IPS-18a (cell line): ENCODE data around the gene PHACTR1.

Experiments used
- H3K27ac ChIP-seq: one replicate; pipeline ENCODE4 v1.5.1; 2013; ENCODE audit warnings: low read length
- H3K27me3 ChIP-seq: one replicate; pipeline ENCODE4 v1.6.1; 2013; ENCODE audit warnings: mild to moderate bottlenecking, low read length; ENCODE audit not compliant: control insufficient read depth, insufficient read depth
- H3K36me3 ChIP-seq: one replicate; pipeline ENCODE4 v1.6.1; 2013; ENCODE audit warnings: low read depth, low read length; ENCODE audit not compliant: control insufficient read depth
- H3K4me1 ChIP-seq: one replicate; pipeline ENCODE4 v1.6.1; 2013; ENCODE audit warnings: low read depth, low read length; ENCODE audit not compliant: control insufficient read depth
- H3K4me3 ChIP-seq: one replicate; pipeline ENCODE4 v1.5.1; 2013; ENCODE audit warnings: low read length
- H3K9ac ChIP-seq: one replicate; pipeline ENCODE4 v1.6.1; 2013; ENCODE audit warnings: mild to moderate bottlenecking, low read length, moderate library complexity
- H3K9me3 ChIP-seq: one replicate; pipeline ENCODE4 v1.6.1; 2013; ENCODE audit warnings: low read depth, low read length; ENCODE audit not compliant: control insufficient read depth

Gene PHACTR1

DNA sequence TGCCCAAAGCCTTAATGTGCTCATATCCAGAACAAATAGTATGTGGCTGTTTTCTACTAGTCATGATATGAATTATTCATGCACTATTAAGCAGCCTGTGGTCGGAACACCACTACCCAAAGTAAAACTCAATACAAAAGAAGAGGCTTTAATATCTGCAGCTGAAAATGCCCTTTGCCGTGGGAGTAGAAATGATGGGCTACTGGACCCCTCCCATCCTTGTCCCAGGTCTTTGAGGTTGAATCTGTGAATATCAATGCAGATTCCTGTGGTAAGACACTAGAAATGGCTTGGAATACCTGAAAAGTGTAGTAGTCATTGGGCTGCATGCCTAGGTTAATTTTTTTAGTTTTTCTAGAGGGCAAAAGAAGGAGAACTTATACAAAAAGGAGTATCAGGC, 308.0 kb downstream of the PHACTR1 start:
- Histone ChIP-seq H3K9ac (no peak overlapping the region), H3K4me1 (no peaks in the 10 kb centered on the region), H3K9me3 (no peaks in the 10 kb centered on the region), H3K4me3 (no peak overlapping the region), H3K27me3 (no peaks in the 10 kb centered on the region), H3K27ac (no peak overlapping the region), H3K36me3 (no peaks in the 10 kb centered on the region)

DNA sequence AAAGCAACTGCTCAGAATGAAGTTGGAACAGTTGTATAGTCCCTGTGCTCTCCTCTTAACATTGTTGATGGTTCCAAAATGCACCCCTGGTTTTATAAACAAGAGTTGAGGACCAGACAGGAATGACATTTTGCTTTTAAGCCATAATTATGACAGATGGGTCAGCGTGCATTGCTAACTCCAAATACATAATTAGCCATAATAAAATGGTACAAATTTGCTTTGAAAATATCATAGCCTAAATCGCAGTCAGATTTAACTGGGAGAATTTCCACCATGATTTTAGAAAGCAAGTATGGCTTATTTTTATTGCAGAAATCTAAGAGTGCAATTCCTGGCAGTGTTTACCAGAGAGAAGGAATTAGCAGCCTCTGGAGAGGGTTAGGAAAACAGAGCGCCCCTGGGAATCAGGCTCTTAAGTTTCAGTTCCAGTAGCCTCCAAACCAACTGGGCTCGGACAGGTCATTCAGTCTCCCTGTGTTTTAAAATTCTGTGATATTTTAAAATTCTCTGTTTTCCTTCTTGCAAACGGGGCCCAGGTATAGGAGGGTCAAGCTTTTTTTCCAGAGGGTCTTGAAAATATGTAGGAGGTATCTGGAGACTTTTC, 309.4 kb downstream of the PHACTR1 start:
- H3K4me1 ChIP-seq: no peaks in the 10 kb centered on the region
- no peaks in the 10 kb centered on the region for H3K36me3 ChIP-seq
- no peak overlapping the region for H3K9ac ChIP-seq
- no peaks in the 10 kb centered on the region for H3K27me3 ChIP-seq
- no peak overlapping the region for H3K4me3 ChIP-seq
- no peaks in the 10 kb centered on the region for H3K9me3 ChIP-seq
- H3K27ac ChIP-seq: no peak overlapping the region

DNA sequence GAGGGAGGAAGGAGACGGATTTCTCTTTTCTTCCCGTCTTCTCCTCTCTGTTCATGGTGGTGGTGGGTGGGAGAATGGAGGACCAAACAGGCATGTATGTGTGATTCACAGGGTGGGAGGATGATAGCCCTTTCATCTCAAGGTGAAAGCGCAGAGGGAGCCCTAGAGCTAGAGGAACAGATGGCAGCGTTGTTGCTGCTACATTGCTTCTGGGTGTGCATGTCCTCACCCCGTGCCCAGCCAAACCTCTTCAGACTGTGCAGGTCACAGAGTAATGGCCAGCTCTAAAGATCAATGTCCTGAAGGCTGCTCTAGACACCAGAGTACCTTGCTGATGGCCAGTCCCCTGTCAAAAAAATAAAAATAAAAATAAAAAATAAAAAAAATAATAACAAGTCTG, 310.0 kb downstream of the PHACTR1 start:
- no peaks in the 10 kb centered on the region for H3K27me3 ChIP-seq
- H3K27ac ChIP-seq: no peak overlapping the region
- no peaks in the 10 kb centered on the region for H3K36me3 ChIP-seq
- no peaks in the 10 kb centered on the region for H3K9me3 ChIP-seq
- no peak overlapping the region for H3K4me3 ChIP-seq
- no peaks in the 10 kb centered on the region for H3K4me1 ChIP-seq
- H3K9ac ChIP-seq: no peak overlapping the region

DNA sequence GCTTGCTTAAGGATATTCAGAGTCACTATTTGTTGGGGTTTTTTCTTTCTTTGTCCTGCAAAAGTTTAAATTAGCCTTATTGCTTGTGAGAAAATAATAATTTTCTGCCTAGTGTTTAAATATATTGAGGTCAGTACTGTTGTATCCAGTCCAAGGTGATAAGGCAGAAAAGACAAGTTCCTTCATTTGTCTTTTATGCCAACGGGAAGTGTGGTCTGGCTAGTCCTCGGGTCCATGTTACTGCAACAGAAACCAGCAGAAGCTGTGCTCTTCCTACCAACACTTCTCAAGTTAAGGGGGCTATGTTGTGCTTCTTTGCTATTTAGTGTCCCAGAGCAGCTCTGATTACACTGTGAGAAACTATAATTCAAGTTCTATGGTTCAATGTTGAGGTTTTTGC, 310.6 kb downstream of the PHACTR1 start:
- Histone ChIP-seq H3K27me3 (no peaks in the 10 kb centered on the region), H3K9ac (no peak overlapping the region), H3K36me3 (no peaks in the 10 kb centered on the region), H3K9me3 (no peaks in the 10 kb centered on the region), H3K4me3 (no peak overlapping the region), H3K27ac (no peak overlapping the region), H3K4me1 (no peaks in the 10 kb centered on the region)

DNA sequence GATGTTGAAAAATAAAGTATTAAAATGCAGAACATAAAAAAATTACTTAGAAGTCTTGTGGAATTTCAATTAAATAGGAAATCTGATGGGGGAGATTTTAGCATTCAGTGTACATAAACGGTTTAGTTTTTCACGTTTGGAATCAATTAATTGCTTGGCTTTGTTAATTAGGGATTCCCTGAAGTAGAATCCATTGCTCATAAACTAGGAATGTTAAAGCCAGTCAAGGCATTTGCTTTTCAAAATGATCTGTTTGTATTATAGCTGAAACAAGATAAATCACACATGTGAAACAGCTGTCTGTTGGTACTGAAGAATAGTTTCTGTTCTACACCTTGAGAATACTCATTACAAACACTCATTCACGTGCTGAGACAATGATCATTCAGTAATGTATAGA, 313.8 kb downstream of the PHACTR1 start:
- Histone ChIP-seq H3K27ac (no peak overlapping the region), H3K4me1 (no peaks in the 10 kb centered on the region), H3K27me3 (no peaks in the 10 kb centered on the region), H3K9ac (no peak overlapping the region), H3K36me3 (no peaks in the 10 kb centered on the region), H3K4me3 (no peak overlapping the region), H3K9me3 (no peaks in the 10 kb centered on the region)

DNA sequence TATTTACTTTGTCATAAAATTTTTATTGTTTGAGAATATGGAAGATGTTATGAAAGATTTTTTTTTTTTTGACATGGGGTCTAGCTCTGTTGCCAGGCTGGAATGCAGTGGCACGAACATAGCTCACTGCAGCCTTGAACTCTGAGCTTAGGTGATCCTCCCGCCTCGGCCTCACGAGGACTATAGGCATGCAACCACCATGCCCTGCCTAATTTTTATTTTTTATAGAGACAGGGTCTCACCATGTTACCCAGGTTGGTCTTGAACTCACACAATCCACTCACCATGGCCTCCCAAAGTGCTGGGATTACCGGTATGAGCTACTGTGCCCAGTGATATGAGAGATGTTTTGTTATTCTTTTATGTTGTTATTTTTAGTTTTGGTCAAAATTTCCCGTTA, 316.0 kb downstream of the PHACTR1 start:
- Histone ChIP-seq H3K9me3 (no peaks in the 10 kb centered on the region), H3K27me3 (no peaks in the 10 kb centered on the region), H3K4me3 (no peak overlapping the region), H3K9ac (no peak overlapping the region), H3K4me1 (no peaks in the 10 kb centered on the region), H3K36me3 (no peaks in the 10 kb centered on the region), H3K27ac (no peak overlapping the region)

DNA sequence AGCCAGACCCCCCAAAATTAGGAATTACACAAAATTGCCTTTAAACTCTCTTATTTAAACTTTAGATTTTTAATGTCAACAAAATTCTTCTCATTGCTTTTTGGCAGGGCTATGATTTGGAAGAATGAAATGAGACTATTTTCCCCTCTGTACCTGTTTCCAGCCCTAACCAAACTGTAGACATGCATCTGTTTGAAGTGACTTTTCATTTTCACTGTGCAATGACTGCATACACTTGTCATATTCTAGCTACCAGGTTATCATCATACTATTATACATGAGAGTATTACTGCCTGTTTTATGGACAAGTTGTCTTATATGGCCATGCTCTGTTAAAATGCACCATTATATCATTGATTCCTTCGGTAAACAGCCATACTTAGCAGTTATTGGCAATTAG, 316.6 kb downstream of the PHACTR1 start:
- no peak overlapping the region for H3K4me3 ChIP-seq
- no peaks in the 10 kb centered on the region for H3K36me3 ChIP-seq

DNA sequence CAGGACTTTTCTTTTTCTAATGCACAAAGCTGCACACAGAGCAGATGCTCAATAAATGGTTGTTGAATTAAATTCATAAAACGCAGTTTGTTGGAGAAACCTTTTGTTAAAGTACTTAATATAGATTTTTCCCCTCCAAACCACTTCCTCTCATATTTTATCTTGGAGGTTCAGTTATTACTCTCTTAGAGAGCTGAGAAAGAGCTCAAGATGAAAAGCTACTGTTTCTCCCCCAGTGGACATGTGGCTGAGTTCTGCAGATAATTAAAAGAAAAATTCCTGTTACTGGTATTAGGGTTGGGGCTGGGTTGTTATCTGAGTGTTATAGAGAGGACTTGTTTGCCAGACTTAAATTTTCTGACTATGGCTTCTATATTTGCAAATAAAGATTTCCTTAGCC, 317.7 kb downstream of the PHACTR1 start:
- Histone ChIP-seq H3K4me3 (no peak overlapping the region), H3K4me1 (no peaks in the 10 kb centered on the region), H3K9me3 (no peaks in the 10 kb centered on the region), H3K27me3 (no peaks in the 10 kb centered on the region), H3K27ac (no peak overlapping the region), H3K9ac (no peak overlapping the region), H3K36me3 (no peaks in the 10 kb centered on the region)

More for the DNA sequence above, 316.6 kb downstream of the PHACTR1 start:
- no peaks in the 10 kb centered on the region for H3K27me3 ChIP-seq
- H3K4me1 ChIP-seq: no peaks in the 10 kb centered on the region
- no peak overlapping the region for H3K9ac ChIP-seq
- no peak overlapping the region for H3K27ac ChIP-seq
- H3K9me3 ChIP-seq: no peaks in the 10 kb centered on the region

DNA sequence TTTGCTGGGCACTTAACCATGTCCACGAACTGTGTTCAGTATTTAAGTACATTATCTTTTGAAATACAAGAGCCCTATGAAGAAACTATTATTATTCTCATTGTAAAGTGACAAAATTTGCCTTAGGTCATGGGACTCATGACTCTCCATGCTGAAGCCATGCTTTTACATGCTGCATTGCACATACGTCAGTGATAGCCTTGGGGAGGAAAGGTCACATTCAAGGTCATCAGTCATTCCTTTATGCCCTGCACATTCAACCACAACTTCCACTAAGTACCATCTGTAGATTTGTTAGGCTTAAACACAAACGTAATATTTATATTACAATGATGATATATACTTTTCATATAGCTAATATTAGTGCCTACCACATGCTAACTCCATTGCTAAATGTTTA, 319.0 kb downstream of the PHACTR1 start:
- H3K36me3 ChIP-seq: no peaks in the 10 kb centered on the region
- no peaks in the 10 kb centered on the region for H3K4me1 ChIP-seq
- no peaks in the 10 kb centered on the region for H3K27me3 ChIP-seq
- no peak overlapping the region for H3K9ac ChIP-seq
- H3K27ac ChIP-seq: no peak overlapping the region
- H3K9me3 ChIP-seq: no peaks in the 10 kb centered on the region
- no peak overlapping the region for H3K4me3 ChIP-seq

DNA sequence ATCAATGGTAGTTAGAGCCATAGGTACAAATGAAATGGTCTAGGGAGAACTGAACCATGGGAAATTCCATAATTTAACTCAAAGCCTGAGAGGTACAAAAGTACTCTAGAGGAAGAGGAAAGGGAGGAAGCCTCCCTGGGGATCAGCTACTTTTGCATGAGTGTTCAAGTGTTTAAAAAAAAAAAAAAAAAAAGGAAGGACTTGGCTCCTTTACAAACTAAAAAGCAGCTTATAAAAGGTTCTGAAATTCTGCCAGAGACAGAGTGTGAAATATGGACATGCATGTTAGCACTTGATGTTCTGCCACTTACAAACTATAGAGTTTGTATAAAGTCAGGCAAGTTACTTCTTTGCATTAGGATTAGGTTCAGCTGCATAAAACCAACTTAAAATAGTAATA, 321.7 kb downstream of the PHACTR1 start:
- Histone ChIP-seq H3K9me3 (no peaks in the 10 kb centered on the region), H3K27me3 (no peaks in the 10 kb centered on the region), H3K36me3 (no peaks in the 10 kb centered on the region), H3K9ac (no peak overlapping the region), H3K4me1 (no peaks in the 10 kb centered on the region), H3K27ac (no peak overlapping the region), H3K4me3 (no peak overlapping the region)

DNA sequence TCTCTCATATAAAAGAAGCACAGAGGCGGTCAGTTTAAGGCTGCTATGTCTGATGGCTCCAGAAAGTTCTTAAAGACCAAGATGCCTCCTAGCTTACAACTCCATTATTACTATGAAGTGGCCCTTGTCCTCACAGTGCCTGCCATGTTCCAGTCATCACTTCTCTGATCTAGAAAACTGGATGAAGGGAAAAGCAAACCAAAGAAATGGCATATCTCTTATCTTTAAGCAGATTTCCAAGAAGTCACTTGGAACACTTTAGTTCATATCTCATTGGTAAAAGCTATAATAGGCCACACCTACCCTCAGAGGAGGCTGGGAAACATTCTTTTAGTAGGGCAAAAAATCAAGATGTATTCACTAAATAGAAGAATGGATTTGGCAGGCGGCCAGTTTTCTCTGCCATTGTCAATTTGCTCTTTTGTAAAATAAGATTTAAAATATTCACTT, 322.2 kb downstream of the PHACTR1 start:
- H3K9ac ChIP-seq: no peak overlapping the region
- H3K27ac ChIP-seq: no peak overlapping the region
- H3K4me1 ChIP-seq: no peaks in the 10 kb centered on the region
- no peaks in the 10 kb centered on the region for H3K36me3 ChIP-seq
- H3K27me3 ChIP-seq: no peaks in the 10 kb centered on the region
- no peaks in the 10 kb centered on the region for H3K9me3 ChIP-seq
- no peak overlapping the region for H3K4me3 ChIP-seq

DNA sequence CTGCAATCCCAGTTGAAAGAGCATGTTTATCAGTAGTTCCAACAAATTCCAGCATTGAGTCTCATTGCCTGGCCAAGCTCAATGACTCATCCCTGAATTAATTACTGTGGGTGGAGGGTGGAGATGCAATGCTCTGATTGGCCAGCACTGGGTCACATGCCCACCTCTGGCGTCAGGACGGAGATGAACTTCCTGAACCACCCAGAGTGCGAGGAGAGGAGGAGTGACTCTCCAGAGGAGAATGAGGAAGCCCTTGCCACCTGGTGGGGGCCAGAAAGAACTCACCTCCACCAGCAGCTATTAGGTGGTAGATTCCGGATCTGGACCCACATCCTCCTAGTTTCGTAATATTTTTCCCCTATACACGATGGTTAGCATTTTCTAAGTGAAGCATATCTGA, 327.8 kb downstream of the PHACTR1 start:
- Histone ChIP-seq H3K4me3 (no peak overlapping the region), H3K27me3 (no peaks in the 10 kb centered on the region), H3K9me3 (no peaks in the 10 kb centered on the region), H3K27ac (no peak overlapping the region), H3K4me1 (no peaks in the 10 kb centered on the region), H3K36me3 (no peaks in the 10 kb centered on the region), H3K9ac (no peak overlapping the region)
